Activated naive CD4-positive, alpha-beta T cell treated with anti-CD3 and anti-CD28 coated beads, Interleukin-2, amount 50 U/mL, for 24 hours (primary cell): ENCODE measurements around the gene SLC33A1.
"Not testable (repeated sequence)": the region's sequence is repeated elsewhere in the genome, so short reads cannot be mapped to it uniquely, and the experiment has no call there.

ENCODE experiments used
- H3K27ac Mint-ChIP-seq: one replicate; pipeline ENCODE4 v1.8.0; 2021; ENCODE audit warnings: mild to moderate bottlenecking, mixed read lengths
- H3K27me3 Mint-ChIP-seq: one replicate; pipeline ENCODE4 v1.8.0; 2021; ENCODE audit warnings: mixed read lengths
- H3K36me3 Mint-ChIP-seq: one replicate; pipeline ENCODE4 v1.8.0; 2021; ENCODE audit warnings: mixed read lengths
- H3K4me1 Mint-ChIP-seq: one replicate; pipeline ENCODE4 v1.8.0; 2021; ENCODE audit warnings: mixed read lengths
- H3K4me3 Mint-ChIP-seq: one replicate; pipeline ENCODE4 v1.8.0; 2021; ENCODE audit warnings: mild to moderate bottlenecking, mixed read lengths
- H3K9me3 Mint-ChIP-seq: one replicate; pipeline ENCODE4 v1.8.0; 2021; ENCODE audit warnings: mixed read lengths

The SLC33A1 gene

GRCh38 chr3:155870945-155871745, 16.9 kb upstream of the SLC33A1 start:
- H3K4me1 Mint-ChIP-seq = peaks cover 36% of the 10 kb centered on the region
- peak overlapping the region; percentile 95 for H3K27ac Mint-ChIP-seq
- H3K36me3 Mint-ChIP-seq = no peaks in the 10 kb centered on the region
- H3K27me3 Mint-ChIP-seq = no peaks in the 10 kb centered on the region
- no peaks in the 10 kb centered on the region for H3K9me3 Mint-ChIP-seq
- peak overlapping the region; percentile 96 for H3K4me3 Mint-ChIP-seq

- Mint-ChIP-seq H3K9me3 (no peaks in the 10 kb centered on the region), H3K27ac (peak within 1 kb of the TSS; percentile 95), H3K4me3 (peak within 1 kb of the TSS; percentile 96), H3K4me1 (peaks cover 28% of the 10 kb centered on the region), H3K27me3 (no peaks in the 10 kb centered on the region), H3K36me3 (no peaks in the 10 kb centered on the region)
Measured at GRCh38 chr3:155870133-155870944, 16.1 kb upstream of the SLC33A1 start, which contains the start of gene GMPS. TSS of gene GMPS (plus strand) at chr3:155870650. CDS start at chr3:155870871, 221 bp downstream.

- H3K27ac Mint-ChIP-seq = peak overlapping the region; percentile 95
- peaks cover 25% of the 10 kb centered on the region for H3K4me1 Mint-ChIP-seq
- H3K27me3 Mint-ChIP-seq = no peaks in the 10 kb centered on the region
- H3K36me3 Mint-ChIP-seq = no peaks in the 10 kb centered on the region
- H3K4me3 Mint-ChIP-seq = peak overlapping the region; percentile 89
- no peaks in the 10 kb centered on the region for H3K9me3 Mint-ChIP-seq
Measured at GRCh38 chr3:155869691-155870090, 15.5 kb upstream of the SLC33A1 start.

- H3K4me3 Mint-ChIP-seq = no peak overlapping the region
- no peak overlapping the region for H3K27ac Mint-ChIP-seq
Measured at GRCh38 chr3:155863072-155863784, 9.0 kb upstream of the SLC33A1 start.

GRCh38 chr3:155862290-155862982, 8.2 kb upstream of the SLC33A1 start:
- H3K4me1 Mint-ChIP-seq = peaks cover 20% of the 10 kb centered on the region
- H3K36me3 Mint-ChIP-seq, H3K9me3 Mint-ChIP-seq, H3K27me3 Mint-ChIP-seq, H3K4me3 Mint-ChIP-seq: not testable (repeated sequence)
- peak overlapping the region; percentile 41 for H3K27ac Mint-ChIP-seq

More at GRCh38 chr3:155863072-155863784, 9.0 kb upstream of the SLC33A1 start:
- Mint-ChIP-seq H3K27me3 (no peaks in the 10 kb centered on the region), H3K36me3 (no peaks in the 10 kb centered on the region), H3K4me1 (peaks cover 20% of the 10 kb centered on the region), H3K9me3 (peaks cover 5% of the 10 kb centered on the region)

- Mint-ChIP-seq H3K27me3 (no peaks in the 10 kb centered on the region), H3K9me3 (peaks cover 5% of the 10 kb centered on the region), H3K27ac (no peak overlapping the region), H3K4me1 (peaks cover 20% of the 10 kb centered on the region), H3K4me3 (no peak overlapping the region), H3K36me3 (no peaks in the 10 kb centered on the region)
Measured at GRCh38 chr3:155861476-155862183, 7.4 kb upstream of the SLC33A1 start.

- peaks cover 20% of the 10 kb centered on the region for H3K4me1 Mint-ChIP-seq
- not testable (repeated sequence) for H3K36me3 Mint-ChIP-seq, H3K4me3 Mint-ChIP-seq, H3K27ac Mint-ChIP-seq, H3K9me3 Mint-ChIP-seq, H3K27me3 Mint-ChIP-seq
Measured at GRCh38 chr3:155860424-155860823, 6.2 kb upstream of the SLC33A1 start.

- Mint-ChIP-seq H3K4me3 (no peak overlapping the region), H3K27me3 (no peaks in the 10 kb centered on the region), H3K36me3 (peaks cover under 1% of the 10 kb centered on the region), H3K9me3 (peaks cover 5% of the 10 kb centered on the region), H3K27ac (no peak overlapping the region), H3K4me1 (peaks cover 22% of the 10 kb centered on the region)
Measured at GRCh38 chr3:155859859-155860258, 5.6 kb upstream of the SLC33A1 start.

GRCh38 chr3:155853214-155854140, 750 bp downstream of the SLC33A1 start:
- peaks cover 41% of the 10 kb centered on the region for H3K4me1 Mint-ChIP-seq
- H3K27me3 Mint-ChIP-seq = no peaks in the 10 kb centered on the region
- peak overlapping the region; percentile 99 for H3K27ac Mint-ChIP-seq
- H3K36me3 Mint-ChIP-seq = peaks cover 7% of the 10 kb centered on the region
- H3K4me3 Mint-ChIP-seq = peak overlapping the region; percentile 94
- H3K9me3 Mint-ChIP-seq = no peaks in the 10 kb centered on the region

- Mint-ChIP-seq H3K36me3 (peaks cover 11% of the 10 kb centered on the region), H3K4me1 (peaks cover 50% of the 10 kb centered on the region), H3K27me3 (no peaks in the 10 kb centered on the region), H3K27ac (peak overlapping the region; percentile 24), H3K4me3 (peak overlapping the region; percentile 94), H3K9me3 (no peaks in the 10 kb centered on the region)
Measured at GRCh38 chr3:155852341-155852740, 1.9 kb downstream of the SLC33A1 start.

GRCh38 chr3:155849404-155849803, 4.8 kb downstream of the SLC33A1 start:
- H3K4me1 Mint-ChIP-seq = peaks cover 66% of the 10 kb centered on the region
- not testable (repeated sequence) for H3K27ac Mint-ChIP-seq, H3K9me3 Mint-ChIP-seq, H3K27me3 Mint-ChIP-seq
- H3K36me3 Mint-ChIP-seq = peaks cover 14% of the 10 kb centered on the region
- peak overlapping the region; percentile 47 for H3K4me3 Mint-ChIP-seq

- Mint-ChIP-seq H3K27ac (no peak overlapping the region), H3K4me3 (peak overlapping the region; percentile 38)
Measured at GRCh38 chr3:155847993-155848392, 6.2 kb downstream of the SLC33A1 start.

GRCh38 chr3:155846119-155846518, 8.1 kb downstream of the SLC33A1 start:
- Mint-ChIP-seq H3K4me1 (peaks cover 62% of the 10 kb centered on the region), H3K36me3 (peaks cover 10% of the 10 kb centered on the region), H3K4me3 (peak overlapping the region; percentile 65), H3K27ac (no peak overlapping the region), H3K27me3 (no peaks in the 10 kb centered on the region), H3K9me3 (no peaks in the 10 kb centered on the region)

More at GRCh38 chr3:155847993-155848392, 6.2 kb downstream of the SLC33A1 start:
- Mint-ChIP-seq H3K27me3 (no peaks in the 10 kb centered on the region), H3K9me3 (no peaks in the 10 kb centered on the region), H3K4me1 (peaks cover 74% of the 10 kb centered on the region), H3K36me3 (peaks cover 13% of the 10 kb centered on the region)

GRCh38 chr3:155843569-155843968, 10.7 kb downstream of the SLC33A1 start:
- H3K9me3 Mint-ChIP-seq = no peaks in the 10 kb centered on the region
- no peak overlapping the region for H3K27ac Mint-ChIP-seq
- H3K27me3 Mint-ChIP-seq = no peaks in the 10 kb centered on the region
- no peak overlapping the region for H3K4me3 Mint-ChIP-seq
- peaks cover 48% of the 10 kb centered on the region for H3K4me1 Mint-ChIP-seq
- peaks cover 10% of the 10 kb centered on the region for H3K36me3 Mint-ChIP-seq
